B cell (primary cell): ENCODE data around the gene MAP7D2. TPM values are rescaled to one million over a fixed set of nuclear protein-coding genes. Genes with fewer than 3 reads are reported as not detected.

ENCODE experiments used
- ATAC-seq: fragments of 200-7000 bp; cut with Tn5 transposase; one replicate; pipeline ENCODE4 v1.10.0; 2021; ENCODE audit warnings: low read depth, mild to moderate bottlenecking, moderate number of reproducible peaks, moderate library complexity
- CTCF ChIA-PET: fragments of 350-600 bp; sonication (Branson Sonifier 250); formaldehyde crosslinking; loops from one replicate; lab custom pipeline; 2021; ENCODE audit warnings: antibody characterized with exemption, inconsistent platforms; lab: Charles Lee
- POLR2A ChIA-PET: fragments of 350-600 bp; sonication (Branson Sonifier 250); formaldehyde crosslinking; loops from one replicate; lab custom pipeline; 2021; ENCODE audit warnings: antibody characterized with exemption; lab: Charles Lee
- DNase-seq: peaks from one replicate; pipeline ENCODE4 v3.0.0; 2013
- H2AFZ ChIP-seq: 2 replicates; pipeline ENCODE4 v1.6.1; 2012; ENCODE audit warnings: mild to moderate bottlenecking, low read depth, low read length; ENCODE audit not compliant: insufficient read depth, poor library complexity, severe bottlenecking
- H3K27ac ChIP-seq, 2 donors: 1 replicate in 1 of 2; 2 replicates in 1 of 2; pipeline ENCODE4 v1.5.1; 2012 to 2013; ENCODE audit warnings: low read length in 2 of 2, mild to moderate bottlenecking in 2 of 2, moderate library complexity in 1 of 2
- H3K27me3 ChIP-seq, 4 experiments: fragments of 200-600 bp in 1 of 4; sonication (generic) in 1 of 4; replicated peaks in 1 of 4; 1 replicate in 2 of 4; 2 replicates in 2 of 4; pipeline versions ENCODE4 v1.6.1 to v1.7.0; 2013 to 2016; ENCODE audit warnings: low read length in 3 of 4, mild to moderate bottlenecking in 2 of 4, mixed read lengths in 1 of 4, moderate library complexity in 1 of 4; ENCODE audit not compliant: insufficient read depth in 4 of 4, control insufficient read depth in 3 of 4; ENCODE audit errors: control extremely low read depth in 1 of 4
- H3K36me3 ChIP-seq, 2 experiments: replicated peaks in 1 of 2; 1 replicate in 1 of 2; 2 replicates in 1 of 2; pipeline versions ENCODE4 v1.6.1 to v1.7.1; 2013; ENCODE audit warnings: low read length in 1 of 2; ENCODE audit not compliant: insufficient read depth in 2 of 2, control insufficient read depth in 1 of 2; ENCODE audit errors: control extremely low read depth in 1 of 2, extremely low read depth in 1 of 2
- H3K4me1 ChIP-seq, 2 donors: fragments of 200-600 bp in 1 of 2; sonication (generic) in 1 of 2; 1 replicate in 1 of 2; 2 replicates in 1 of 2; pipeline versions ENCODE4 v1.5.1 to v1.6.1; 2013 to 2017; ENCODE audit warnings: low read length in 2 of 2; ENCODE audit not compliant: control insufficient read depth in 2 of 2, insufficient read depth in 2 of 2
- H3K4me2 ChIP-seq: replicated peaks from 2 replicates; pipeline ENCODE3; 2012; ENCODE audit warnings: mild to moderate bottlenecking, low read depth, low read length; ENCODE audit not compliant: poor library complexity, severe bottlenecking
- H3K4me3 ChIP-seq, 5 experiments: fragments of 200-600 bp in 1 of 5; sonication (generic) in 1 of 5; 1 replicate in 3 of 5; 2 replicates in 2 of 5; pipeline versions ENCODE4 v1.5.1 to v1.7.0; 2011 to 2016; ENCODE audit warnings: low read length in 4 of 5, mild to moderate bottlenecking in 4 of 5, low read depth in 2 of 5, control low read depth in 1 of 5, moderate library complexity in 1 of 5; ENCODE audit not compliant: insufficient read depth in 1 of 5; ENCODE audit errors: control extremely low read depth in 1 of 5, extremely low read depth in 1 of 5
- H3K79me2 ChIP-seq: fragments of 200-600 bp; sonication (generic); one replicate; pipeline ENCODE4 v1.6.0; 2016; ENCODE audit warnings: low read length; ENCODE audit not compliant: control insufficient read depth, insufficient read depth
- H3K9ac ChIP-seq: fragments of 200-600 bp; sonication (generic); 2 replicates; pipeline ENCODE4 v1.6.1; 2017; ENCODE audit warnings: mild to moderate bottlenecking, low read length, moderate library complexity
- H3K9me3 ChIP-seq, 3 donors: one replicate each; pipeline versions ENCODE4 v1.6.1 to v1.7.1; 2013; ENCODE audit warnings: low read length in 2 of 3; ENCODE audit not compliant: control insufficient read depth in 2 of 3, insufficient read depth in 1 of 3; ENCODE audit errors: control extremely low read depth in 1 of 3
- H4K20me1 ChIP-seq: 2 replicates; pipeline ENCODE4 v1.6.0; 2012; ENCODE audit warnings: mild to moderate bottlenecking, low read length; ENCODE audit not compliant: insufficient read depth, control insufficient read depth, poor library complexity, severe bottlenecking
- H3K27ac Mint-ChIP-seq: one replicate; pipeline ENCODE4 v1.8.0; 2021; ENCODE audit warnings: mixed read lengths
- H3K27me3 Mint-ChIP-seq: one replicate; pipeline ENCODE4 v1.8.0; 2021; ENCODE audit warnings: mixed read lengths
- H3K4me1 Mint-ChIP-seq: one replicate; pipeline ENCODE4 v1.8.0; 2021; ENCODE audit warnings: mixed read lengths
- H3K4me3 Mint-ChIP-seq: one replicate; pipeline ENCODE4 v1.8.0; 2021; ENCODE audit warnings: mixed read lengths
- H3K9me3 Mint-ChIP-seq: one replicate; pipeline ENCODE4 v1.8.0; 2022; ENCODE audit warnings: mixed read lengths; ENCODE audit not compliant: insufficient read depth
- CTCF ChIP-seq: fragments of 200-600 bp; IDR thresholded peaks from one replicate; pipeline ENCODE4 v1.8.0; 2022; ENCODE audit warnings: antibody characterized with exemption, mild to moderate bottlenecking
- EZH2 ChIP-seq: IDR thresholded peaks from 2 replicates; pipeline ENCODE4 v1.6.1; 2012; ENCODE audit warnings: borderline replicate concordance, low read depth, mild to moderate bottlenecking, moderate library complexity, low read length; ENCODE audit not compliant: insufficient read depth, poor library complexity, severe bottlenecking
- WGBS: methylation state at CpG from one replicate; pipeline ENCODE4 v1.1.5; 2013; ENCODE audit warnings: missing lambda C conversion rate; ENCODE audit not compliant: insufficient coverage; 5-methylcytosine and 5-hydroxymethylcytosine counted together
- intact Hi-C: fragments of 100-400 bp; cut with micrococcal nuclease; formaldehyde crosslinking; loops from one replicate; pipeline ENCODE4 v1.10.0; 2022
- polyA plus RNA-seq: library from polyadenylated mRNA; depleted of rRNA; stranded (reverse); fragments of >200 nt; gene quantifications from 2 replicates; pipeline ENCODE4 v1.2.3, GENCODE V29; 2012
- total RNA-seq, 2 donors: library from RNA; stranded (reverse); fragments of 120-200 nt in 1 of 2; gene quantifications; 1 replicate in 1 of 2; 2 replicates in 1 of 2; pipeline versions ENCODE4 v1.2.3 to v1.2.4, GENCODE V29; 2013 to 2022

MAP7D2 gene
- total and polyA plus RNA-seq, 2 donors (not counting 1 experiment from before 2014, with no cell fraction given), result 0.54 TPM; not detected in 1

GRCh38 chrX:19960913-19961312 is 155.8 kb downstream of the MAP7D2 start:
- no peak overlapping the region for H3K9ac ChIP-seq
- no peak overlapping the region for H3K4me2 ChIP-seq
- no peaks in the 10 kb centered on the region for H3K79me2 ChIP-seq
- no peak overlapping the region for H3K27ac ChIP-seq
- no peaks in the 10 kb centered on the region for H4K20me1 ChIP-seq
- DNase-seq (no peak), ATAC-seq (no peak)
- H3K27me3 ChIP-seq, result no peaks in the 10 kb centered on the region
- Mint-ChIP-seq H3K27me3 (no peaks in the 10 kb centered on the region), H3K4me1 (peaks cover 4% of the 10 kb centered on the region), H3K9me3 (no peaks in the 10 kb centered on the region), H3K27ac (no peak overlapping the region), H3K4me3 (no peak overlapping the region)
- H2AFZ ChIP-seq, result no peak overlapping the region
- 86% methylated on average over 1 of the region's 1 CpG for WGBS
- ChIA-PET CTCF (no interaction called here), POLR2A (no interaction called here)
- no peaks in the 10 kb centered on the region for H3K4me1 ChIP-seq
- no peak overlapping the region for H3K4me3 ChIP-seq
- no peaks in the 10 kb centered on the region for H3K9me3 ChIP-seq
- intact Hi-C loops, result no loop called here
- TF ChIP-seq CTCF (no peak), EZH2 (no peak)
- H3K36me3 ChIP-seq, result peaks cover 0 to 5% of the 10 kb centered on the region in 2 experiments

GRCh38 chrX:19958552-19959486 is 157.9 kb downstream of the MAP7D2 start:
- peaks cover 4% of the 10 kb centered on the region for H3K4me1 Mint-ChIP-seq

More at GRCh38 chrX:19958552-19959486, 157.9 kb downstream of the MAP7D2 start:
- Histone ChIP-seq H3K36me3 (no peaks in the 10 kb centered on the region), H3K27ac (no peak overlapping the region), H3K79me2 (no peaks in the 10 kb centered on the region), H3K4me1 (no peaks in the 10 kb centered on the region), H2AFZ (no peak overlapping the region), H3K9ac (no peak overlapping the region), H3K9me3 (no peaks in the 10 kb centered on the region), H3K27me3 (no peaks in the 10 kb centered on the region), H4K20me1 (no peaks in the 10 kb centered on the region), H3K4me3 (no peak overlapping the region), H3K4me2 (no peak overlapping the region)
- intact Hi-C loops, result no loop called here
- no peak for ATAC-seq
- no peaks in the 10 kb centered on the region for H3K27me3 Mint-ChIP-seq
- 92% methylated on average over 2 of the region's 6 CpGs for WGBS
- CTCF ChIA-PET, result no interaction called here
- POLR2A ChIA-PET, result no interaction called here
- no peaks in the 10 kb centered on the region for H3K9me3 Mint-ChIP-seq
- DNase-seq, result no peak
- TF ChIP-seq EZH2 (no peak), CTCF (no peak)
- H3K4me3 Mint-ChIP-seq, result no peak overlapping the region
- H3K27ac Mint-ChIP-seq, result no peak overlapping the region
